K562 (cell line): ENCODE measurements around the gene TNFSF13. TPM values are rescaled to one million over a fixed set of nuclear protein-coding genes. Genes with fewer than 3 reads are reported as not detected.

Experiments
- FIP1L1 ChIP-seq: fragments of 200-400 bp; formaldehyde crosslinking; IDR thresholded peaks from 2 replicates; pipeline ENCODE4 v1.6.1; 2018; ENCODE audit warnings: mild to moderate bottlenecking, low read depth, low read length; ENCODE audit not compliant: poor library complexity, severe bottlenecking
- JUN ChIP-seq, 2 experiments: sonication (generic) in 1 of 2; formaldehyde crosslinking in 1 of 2; IDR thresholded peaks; 2 replicates each; pipeline versions ENCODE4 v1.6.1 to v1.8.0; 2012 to 2022; ENCODE audit warnings: borderline replicate concordance in 2 of 2, mild to moderate bottlenecking in 2 of 2, improper control_type of control experiment in 1 of 2, low read depth in 1 of 2, low read length in 1 of 2, missing genetic modification reagents in 1 of 2
- KAT2B ChIP-seq: IDR thresholded peaks from one replicate; pipeline ENCODE4 v1.6.1; 2012; ENCODE audit warnings: low read depth, mild to moderate bottlenecking, control low read depth, inconsistent platforms, low read length, moderate library complexity
- MTA3 ChIP-seq: fragments of 450-650 bp; formaldehyde crosslinking; IDR thresholded peaks from 2 replicates; pipeline ENCODE4 v1.6.1; 2017; ENCODE audit warnings: mild to moderate bottlenecking, borderline replicate concordance
- NFRKB ChIP-seq: fragments of 450-650 bp; IDR thresholded peaks from 2 replicates; pipeline ENCODE4 v1.6.1; 2016; ENCODE audit warnings: low read depth
- NFXL1 ChIP-seq: fragments of 450-650 bp; formaldehyde crosslinking; IDR thresholded peaks from 2 replicates; pipeline ENCODE4 v1.4.0; 2021; ENCODE audit warnings: mild to moderate bottlenecking
- POLR2A ChIP-seq: fragments of 450-650 bp; conservative IDR thresholded peaks from 2 replicates; pipeline ENCODE4 v1.6.1; 2016
- POLR3G ChIP-seq: IDR thresholded peaks from 2 replicates; pipeline ENCODE4 v1.6.1; 2011; ENCODE audit not compliant: insufficient read length, insufficient replicate concordance; ENCODE audit errors: extremely low read depth
- RBFOX2 ChIP-seq: fragments of 200-400 bp; formaldehyde crosslinking; IDR thresholded peaks from 2 replicates; pipeline ENCODE4 v1.6.1; 2017; ENCODE audit warnings: low read depth, mild to moderate bottlenecking, low read length, moderate library complexity
- SIX5 ChIP-seq, 2 experiments: IDR thresholded peaks; 2 replicates each; pipeline ENCODE4 v1.6.1; 2011; ENCODE audit warnings: low read length in 2 of 2, borderline replicate concordance in 1 of 2, low read depth in 1 of 2, mild to moderate bottlenecking in 1 of 2, moderate library complexity in 1 of 2; ENCODE audit not compliant: insufficient read depth in 1 of 2
- ZNF12 ChIP-seq: sonication (generic); formaldehyde crosslinking; IDR thresholded peaks from 2 replicates; pipeline ENCODE4 v1.4.0; 2020; ENCODE audit warnings: mild to moderate bottlenecking, missing genetic modification reagents
- ZNF24 ChIP-seq: fragments of 450-650 bp; IDR thresholded peaks from 2 replicates; pipeline ENCODE4 v1.6.1; 2016
- polyA plus RNA-seq, 8 experiments: library from polyadenylated mRNA; depleted of rRNA in 4 of 8; stranded (reverse) in 5 of 8; unstranded in 3 of 8; fragments of >200 nt; fragmentation: Nextera tagmentation in 2 of 8; fragmentation: Illumina TruSeq in 1 of 8; extraction: Ambion mirVana in 2 of 8; extraction: Trizol in 1 of 8; gene quantifications; 2 replicates each; pipeline versions ENCODE4 v1.2.1 to v1.2.3, GENCODE V29; 2011 to 2014; ENCODE audit warnings: inconsistent platforms in 1 of 8, missing spikeins in 1 of 8
- total RNA-seq, 7 experiments: library from RNA; depleted of rRNA in 6 of 7; stranded (reverse); fragments of >200 nt in 6 of 7; fragmentation: Illumina TruSeq in 2 of 7; extraction: Trizol in 2 of 7; gene quantifications; 2 replicates each; pipeline versions ENCODE4 v1.2.1 to v1.2.3, GENCODE V29; 2011 to 2021; ENCODE audit warnings: low replicate concordance in 1 of 7
- TF ChIP-seq, protein P1 (sequence below): sonication (generic); formaldehyde crosslinking; IDR thresholded peaks from 2 replicates; pipeline ENCODE4 v1.8.0; 2023; ENCODE audit warnings: mild to moderate bottlenecking, missing genetic modification reagents
- TF ChIP-seq, protein P2 (sequence below): sonication (generic); formaldehyde crosslinking; IDR thresholded peaks from 2 replicates; pipeline ENCODE4 v1.8.0; 2023; ENCODE audit warnings: mild to moderate bottlenecking, missing genetic modification reagents
- TF ChIP-seq, protein P3 (sequence below): fragments of 250-450 bp; sonication (Bioruptor Pico); IDR thresholded peaks from 2 replicates; pipeline ENCODE4 v1.5.0; 2021
- TF ChIP-seq, protein P4 (sequence below): sonication (generic); formaldehyde crosslinking; IDR thresholded peaks from 2 replicates; pipeline ENCODE4 v1.9.0; 2022; ENCODE audit warnings: mild to moderate bottlenecking, missing genetic modification reagents
- TF ChIP-seq, protein P5 (sequence below): sonication (generic); formaldehyde crosslinking; IDR thresholded peaks from 2 replicates; pipeline ENCODE4 v1.8.0; 2022; ENCODE audit warnings: missing genetic modification reagents, mild to moderate bottlenecking, moderate library complexity, borderline replicate concordance
- TF ChIP-seq, protein P6 (sequence below): fragments of 450-650 bp; IDR thresholded peaks from 2 replicates; pipeline ENCODE4 v1.7.1; 2018; ENCODE audit warnings: mild to moderate bottlenecking, low read depth; ENCODE audit not compliant: partially characterized antibody

The TNFSF13 gene
- total and polyA plus RNA-seq, 9 of the 15 experiments (the other 6 are each of a cell fraction or from before 2014, with no cell fraction given), result 0.04 to 0.51 (median 0.19) TPM; not detected in 1

DNA sequence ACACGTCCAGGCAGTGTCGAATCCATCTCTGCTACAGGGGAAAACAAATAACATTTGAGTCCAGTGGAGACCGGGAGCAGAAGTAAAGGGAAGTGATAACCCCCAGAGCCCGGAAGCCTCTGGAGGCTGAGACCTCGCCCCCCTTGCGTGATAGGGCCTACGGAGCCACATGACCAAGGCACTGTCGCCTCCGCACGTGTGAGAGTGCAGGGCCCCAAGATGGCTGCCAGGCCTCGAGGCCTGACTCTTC is 13.7 kb downstream of the TNFSF13 start (continued):
- no peak for TF ChIP-seq POLR3G
- TF ChIP-seq, protein P1, sequence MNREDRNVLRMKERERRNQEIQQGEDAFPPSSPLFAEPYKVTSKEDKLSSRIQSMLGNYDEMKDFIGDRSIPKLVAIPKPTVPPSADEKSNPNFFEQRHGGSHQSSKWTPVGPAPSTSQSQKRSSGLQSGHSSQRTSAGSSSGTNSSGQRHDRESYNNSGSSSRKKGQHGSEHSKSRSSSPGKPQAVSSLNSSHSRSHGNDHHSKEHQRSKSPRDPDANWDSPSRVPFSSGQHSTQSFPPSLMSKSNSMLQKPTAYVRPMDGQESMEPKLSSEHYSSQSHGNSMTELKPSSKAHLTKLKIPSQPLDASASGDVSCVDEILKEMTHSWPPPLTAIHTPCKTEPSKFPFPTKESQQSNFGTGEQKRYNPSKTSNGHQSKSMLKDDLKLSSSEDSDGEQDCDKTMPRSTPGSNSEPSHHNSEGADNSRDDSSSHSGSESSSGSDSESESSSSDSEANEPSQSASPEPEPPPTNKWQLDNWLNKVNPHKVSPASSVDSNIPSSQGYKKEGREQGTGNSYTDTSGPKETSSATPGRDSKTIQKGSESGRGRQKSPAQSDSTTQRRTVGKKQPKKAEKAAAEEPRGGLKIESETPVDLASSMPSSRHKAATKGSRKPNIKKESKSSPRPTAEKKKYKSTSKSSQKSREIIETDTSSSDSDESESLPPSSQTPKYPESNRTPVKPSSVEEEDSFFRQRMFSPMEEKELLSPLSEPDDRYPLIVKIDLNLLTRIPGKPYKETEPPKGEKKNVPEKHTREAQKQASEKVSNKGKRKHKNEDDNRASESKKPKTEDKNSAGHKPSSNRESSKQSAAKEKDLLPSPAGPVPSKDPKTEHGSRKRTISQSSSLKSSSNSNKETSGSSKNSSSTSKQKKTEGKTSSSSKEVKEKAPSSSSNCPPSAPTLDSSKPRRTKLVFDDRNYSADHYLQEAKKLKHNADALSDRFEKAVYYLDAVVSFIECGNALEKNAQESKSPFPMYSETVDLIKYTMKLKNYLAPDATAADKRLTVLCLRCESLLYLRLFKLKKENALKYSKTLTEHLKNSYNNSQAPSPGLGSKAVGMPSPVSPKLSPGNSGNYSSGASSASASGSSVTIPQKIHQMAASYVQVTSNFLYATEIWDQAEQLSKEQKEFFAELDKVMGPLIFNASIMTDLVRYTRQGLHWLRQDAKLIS, result no peak
- TF ChIP-seq POLR2A, result no peak
- peak; percentile 76; the same call in 1 of the 2 replicates for TF ChIP-seq JUN (IDR thresholded peaks at IDR 0.05; ENCODE audit: borderline replicate concordance, low read depth, low read length)
- TF ChIP-seq JUN (CRISPR knock-in tag; IDR thresholded peaks at IDR 0.05; ENCODE audit: borderline replicate concordance), result no peak
- TF ChIP-seq, protein P2, sequence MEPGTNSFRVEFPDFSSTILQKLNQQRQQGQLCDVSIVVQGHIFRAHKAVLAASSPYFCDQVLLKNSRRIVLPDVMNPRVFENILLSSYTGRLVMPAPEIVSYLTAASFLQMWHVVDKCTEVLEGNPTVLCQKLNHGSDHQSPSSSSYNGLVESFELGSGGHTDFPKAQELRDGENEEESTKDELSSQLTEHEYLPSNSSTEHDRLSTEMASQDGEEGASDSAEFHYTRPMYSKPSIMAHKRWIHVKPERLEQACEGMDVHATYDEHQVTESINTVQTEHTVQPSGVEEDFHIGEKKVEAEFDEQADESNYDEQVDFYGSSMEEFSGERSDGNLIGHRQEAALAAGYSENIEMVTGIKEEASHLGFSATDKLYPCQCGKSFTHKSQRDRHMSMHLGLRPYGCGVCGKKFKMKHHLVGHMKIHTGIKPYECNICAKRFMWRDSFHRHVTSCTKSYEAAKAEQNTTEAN, result no peak
- TF ChIP-seq ZNF12 (CRISPR knock-in tag), result no peak
- TF ChIP-seq, protein P3, sequence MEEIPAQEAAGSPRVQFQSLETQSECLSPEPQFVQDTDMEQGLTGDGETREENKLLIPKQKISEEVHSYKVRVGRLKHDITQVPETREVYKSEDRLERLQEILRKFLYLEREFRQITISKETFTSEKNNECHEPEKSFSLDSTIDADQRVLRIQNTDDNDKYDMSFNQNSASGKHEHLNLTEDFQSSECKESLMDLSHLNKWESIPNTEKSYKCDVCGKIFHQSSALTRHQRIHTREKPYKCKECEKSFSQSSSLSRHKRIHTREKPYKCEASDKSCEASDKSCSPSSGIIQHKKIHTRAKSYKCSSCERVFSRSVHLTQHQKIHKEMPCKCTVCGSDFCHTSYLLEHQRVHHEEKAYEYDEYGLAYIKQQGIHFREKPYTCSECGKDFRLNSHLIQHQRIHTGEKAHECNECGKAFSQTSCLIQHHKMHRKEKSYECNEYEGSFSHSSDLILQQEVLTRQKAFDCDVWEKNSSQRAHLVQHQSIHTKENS (CRISPR knock-in tag), result no peak
- TF ChIP-seq, protein P4, sequence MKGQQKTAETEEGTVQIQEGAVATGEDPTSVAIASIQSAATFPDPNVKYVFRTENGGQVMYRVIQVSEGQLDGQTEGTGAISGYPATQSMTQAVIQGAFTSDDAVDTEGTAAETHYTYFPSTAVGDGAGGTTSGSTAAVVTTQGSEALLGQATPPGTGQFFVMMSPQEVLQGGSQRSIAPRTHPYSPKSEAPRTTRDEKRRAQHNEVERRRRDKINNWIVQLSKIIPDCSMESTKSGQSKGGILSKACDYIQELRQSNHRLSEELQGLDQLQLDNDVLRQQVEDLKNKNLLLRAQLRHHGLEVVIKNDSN (CRISPR knock-in tag), result peak; percentile 97
- TF ChIP-seq, protein P5, sequence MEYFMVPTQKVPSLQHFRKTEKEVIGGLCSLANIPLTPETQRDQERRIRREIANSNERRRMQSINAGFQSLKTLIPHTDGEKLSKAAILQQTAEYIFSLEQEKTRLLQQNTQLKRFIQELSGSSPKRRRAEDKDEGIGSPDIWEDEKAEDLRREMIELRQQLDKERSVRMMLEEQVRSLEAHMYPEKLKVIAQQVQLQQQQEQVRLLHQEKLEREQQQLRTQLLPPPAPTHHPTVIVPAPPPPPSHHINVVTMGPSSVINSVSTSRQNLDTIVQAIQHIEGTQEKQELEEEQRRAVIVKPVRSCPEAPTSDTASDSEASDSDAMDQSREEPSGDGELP (CRISPR knock-in tag), result peak; percentile 76
- no peak for TF ChIP-seq NFRKB
- no peak for TF ChIP-seq FIP1L1
- no peak for TF ChIP-seq NFXL1 (CRISPR knock-in tag)
- TF ChIP-seq RBFOX2, result no peak
- no peak for TF ChIP-seq KAT2B
- no peak for TF ChIP-seq MTA3
- TF ChIP-seq, protein P6, sequence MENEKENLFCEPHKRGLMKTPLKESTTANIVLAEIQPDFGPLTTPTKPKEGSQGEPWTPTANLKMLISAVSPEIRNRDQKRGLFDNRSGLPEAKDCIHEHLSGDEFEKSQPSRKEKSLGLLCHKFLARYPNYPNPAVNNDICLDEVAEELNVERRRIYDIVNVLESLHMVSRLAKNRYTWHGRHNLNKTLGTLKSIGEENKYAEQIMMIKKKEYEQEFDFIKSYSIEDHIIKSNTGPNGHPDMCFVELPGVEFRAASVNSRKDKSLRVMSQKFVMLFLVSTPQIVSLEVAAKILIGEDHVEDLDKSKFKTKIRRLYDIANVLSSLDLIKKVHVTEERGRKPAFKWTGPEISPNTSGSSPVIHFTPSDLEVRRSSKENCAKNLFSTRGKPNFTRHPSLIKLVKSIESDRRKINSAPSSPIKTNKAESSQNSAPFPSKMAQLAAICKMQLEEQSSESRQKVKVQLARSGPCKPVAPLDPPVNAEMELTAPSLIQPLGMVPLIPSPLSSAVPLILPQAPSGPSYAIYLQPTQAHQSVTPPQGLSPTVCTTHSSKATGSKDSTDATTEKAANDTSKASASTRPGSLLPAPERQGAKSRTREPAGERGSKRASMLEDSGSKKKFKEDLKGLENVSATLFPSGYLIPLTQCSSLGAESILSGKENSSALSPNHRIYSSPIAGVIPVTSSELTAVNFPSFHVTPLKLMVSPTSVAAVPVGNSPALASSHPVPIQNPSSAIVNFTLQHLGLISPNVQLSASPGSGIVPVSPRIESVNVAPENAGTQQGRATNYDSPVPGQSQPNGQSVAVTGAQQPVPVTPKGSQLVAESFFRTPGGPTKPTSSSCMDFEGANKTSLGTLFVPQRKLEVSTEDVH, result peak; percentile 79
- no peak for TF ChIP-seq ZNF24
- no peak for TF ChIP-seq SIX5 (IDR thresholded peaks at IDR 0.05; ENCODE audit: borderline replicate concordance in 1 of 2, insufficient read depth in 1 of 2, low read depth in 1 of 2, low read length in 2 of 2)
